T-cell (primary cell): Measurements from ENCODE around the gene KAT8. TPM values are rescaled to one million over a fixed set of nuclear protein-coding genes. Genes with fewer than 3 reads are reported as not detected.
"Not testable (repeated sequence)": the region's sequence is repeated elsewhere in the genome, so short reads cannot be mapped to it uniquely, and the experiment has no call there.

ENCODE experiments used
- ATAC-seq, 4 experiments: fragments of 200-7000 bp in 3 of 4; fragments of 150-1000 bp in 1 of 4; cut with Tn5 transposase; replicated peaks in 1 of 4; 1 replicate in 3 of 4; 2 replicates in 1 of 4; pipeline ENCODE4 v1.10.0; 2021; ENCODE audit warnings: moderate library complexity in 3 of 4, mild to moderate bottlenecking in 2 of 4, moderate number of reproducible peaks in 1 of 4
- CTCF ChIA-PET, 2 donors: fragments of 300-600 bp; sonication (Branson Sonifier 250); formaldehyde crosslinking; loops; one replicate each; lab custom pipeline; 2022; ENCODE audit warnings: antibody characterized with exemption in 2 of 2; lab: Charles Lee
- POLR2A ChIA-PET, 2 donors: fragments of 300-600 bp; sonication (Branson Sonifier 250); formaldehyde crosslinking; loops; one replicate each; lab custom pipeline; 2022; ENCODE audit warnings: antibody characterized with exemption in 2 of 2; lab: Charles Lee
- DNase-seq, 35 experiments: peaks; one replicate each; pipeline versions ENCODE4 v3.0.0 to v3.0.0-alpha.2; 2013 to 2023
- H3K27ac ChIP-seq: one replicate; pipeline ENCODE4 v1.5.1; 2013; ENCODE audit warnings: low read length
- H3K27me3 ChIP-seq, 2 experiments: replicated peaks in 1 of 2; 1 replicate in 1 of 2; 2 replicates in 1 of 2; pipeline versions ENCODE4 v1.6.1 to v1.7.0; 2013; ENCODE audit warnings: low read length in 1 of 2, mixed read lengths in 1 of 2; ENCODE audit not compliant: control insufficient read depth in 2 of 2, insufficient read depth in 2 of 2; ENCODE audit errors: extremely low read depth in 1 of 2
- H3K36me3 ChIP-seq, 2 donors: 1 replicate in 1 of 2; 2 replicates in 1 of 2; pipeline versions ENCODE4 v1.6.1 to v1.7.0; 2013; ENCODE audit warnings: low read length in 1 of 2; ENCODE audit not compliant: control insufficient read depth in 2 of 2, insufficient read depth in 1 of 2; ENCODE audit errors: extremely low read depth in 1 of 2
- H3K4me1 ChIP-seq, 2 experiments: 1 replicate in 1 of 2; 2 replicates in 1 of 2; pipeline versions ENCODE4 v1.6.1 to v1.7.0; 2013; ENCODE audit warnings: low read length in 2 of 2, mixed read lengths in 1 of 2; ENCODE audit not compliant: insufficient read depth in 2 of 2, control insufficient read depth in 1 of 2; ENCODE audit errors: extremely low read depth in 1 of 2
- H3K4me3 ChIP-seq, 2 donors: 1 replicate in 1 of 2; 2 replicates in 1 of 2; pipeline versions ENCODE4 v1.5.1 to v1.7.0; 2013; ENCODE audit warnings: mild to moderate bottlenecking in 2 of 2, low read length in 1 of 2, moderate library complexity in 1 of 2; ENCODE audit not compliant: control insufficient read depth in 1 of 2; ENCODE audit errors: extremely low read depth in 1 of 2
- H3K9me3 ChIP-seq: 2 replicates; pipeline ENCODE4 v1.7.0; 2013
- H3K27ac Mint-ChIP-seq, 2 donors: one replicate each; pipeline ENCODE4 v1.8.0; 2020 to 2021; ENCODE audit warnings: mild to moderate bottlenecking in 2 of 2, mixed read lengths in 2 of 2
- H3K27me3 Mint-ChIP-seq, 2 donors: one replicate each; pipeline ENCODE4 v1.8.0; 2021 to 2022; ENCODE audit warnings: mixed read lengths in 2 of 2
- H3K36me3 Mint-ChIP-seq: one replicate; pipeline ENCODE4 v1.8.0; 2021; ENCODE audit warnings: mixed read lengths
- H3K4me1 Mint-ChIP-seq, 3 donors: one replicate each; pipeline ENCODE4 v1.8.0; 2020 to 2022; ENCODE audit warnings: mixed read lengths in 3 of 3, mild to moderate bottlenecking in 1 of 3
- H3K4me3 Mint-ChIP-seq, 3 donors: one replicate each; pipeline ENCODE4 v1.8.0; 2020 to 2022; ENCODE audit warnings: mild to moderate bottlenecking in 3 of 3, mixed read lengths in 3 of 3, moderate library complexity in 3 of 3
- H3K9me3 Mint-ChIP-seq, 3 donors: one replicate each; pipeline ENCODE4 v1.8.0; 2020 to 2022; ENCODE audit warnings: mixed read lengths in 3 of 3
- WGBS: methylation state at CpG from one replicate; pipeline ENCODE4 v1.1.5; 2013; ENCODE audit warnings: missing lambda C conversion rate; ENCODE audit not compliant: insufficient coverage; 5-methylcytosine and 5-hydroxymethylcytosine counted together
- total RNA-seq, 35 experiments: library from RNA in 6 of 35; stranded (reverse) in 6 of 35; fragments of 120-200 nt in 1 of 35; gene quantifications; one replicate each; pipeline versions ENCODE4 v1.2.1 to v1.2.4 and lab custom pipeline; 2013 to 2026

The KAT8 gene
- total RNA-seq, 5 donors from 2014 or later (not counting 1 experiment from before 2014, with no cell fraction given), result 92.3 to 122 (median 102) TPM

DNA sequence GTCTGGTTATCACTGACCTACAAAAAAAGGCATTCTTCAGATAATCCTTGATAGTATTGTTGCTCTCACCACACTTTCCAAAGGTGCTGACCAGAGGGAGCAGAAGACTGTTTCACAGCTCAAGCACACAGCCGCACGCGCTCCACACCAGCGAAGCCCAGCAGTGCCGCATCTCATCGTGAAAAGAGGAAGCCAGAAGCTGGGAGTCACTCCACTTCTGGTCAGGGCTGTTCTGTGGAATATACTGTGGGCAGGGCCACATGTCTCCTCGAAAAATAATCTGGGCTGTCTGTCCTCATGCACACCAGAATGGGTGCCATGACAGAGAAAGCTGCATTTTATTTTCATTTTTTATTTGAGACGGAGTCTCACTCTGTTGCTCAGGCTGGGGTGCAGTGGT lies 39.7 kb downstream of the KAT8 start:
- Histone ChIP-seq H3K9me3 (no peaks in the 10 kb centered on the region), H3K4me1 (peaks cover 0 to 6% of the 10 kb centered on the region in 2 experiments), H3K4me3 (no peak overlapping the region), H3K27me3 (peaks cover 0 to 10% of the 10 kb centered on the region in 2 experiments), H3K27ac (no peak overlapping the region), H3K36me3 (no peaks in the 10 kb centered on the region)
- DNase-seq (no peak), ATAC-seq (peak in 1 of 4 experiments; percentile 44)
- CTCF ChIA-PET, result interaction anchor here (0.6 to 2.3 kb wide), 3 partner anchors 15 to 287 kb away, joined by 3 to 11 read pairs (median 6); no protein-coding TSS in a partner anchor
- H3K4me3 Mint-ChIP-seq, result peak overlapping the region in 1 of 3 donors; percentile 48
- H3K4me1 Mint-ChIP-seq, result peaks cover 6 to 11% (median 9%) of the 10 kb centered on the region in 3 donors
- WGBS, result 20% methylated on average over 4 of the region's 8 CpGs
- H3K36me3 Mint-ChIP-seq, result no peaks in the 10 kb centered on the region
- no peaks in the 10 kb centered on the region for H3K27me3 Mint-ChIP-seq
- H3K9me3 Mint-ChIP-seq, result no peaks in the 10 kb centered on the region
- POLR2A ChIA-PET, result interaction anchor here in 1 of 2 donors (0.5 to 1.1 kb wide), 3 partner anchors 23 to 415 kb away, joined by 3 to 7 read pairs (median 3); no protein-coding TSS in a partner anchor
- peak overlapping the region in 1 of 2 donors; percentile 44 for H3K27ac Mint-ChIP-seq

DNA sequence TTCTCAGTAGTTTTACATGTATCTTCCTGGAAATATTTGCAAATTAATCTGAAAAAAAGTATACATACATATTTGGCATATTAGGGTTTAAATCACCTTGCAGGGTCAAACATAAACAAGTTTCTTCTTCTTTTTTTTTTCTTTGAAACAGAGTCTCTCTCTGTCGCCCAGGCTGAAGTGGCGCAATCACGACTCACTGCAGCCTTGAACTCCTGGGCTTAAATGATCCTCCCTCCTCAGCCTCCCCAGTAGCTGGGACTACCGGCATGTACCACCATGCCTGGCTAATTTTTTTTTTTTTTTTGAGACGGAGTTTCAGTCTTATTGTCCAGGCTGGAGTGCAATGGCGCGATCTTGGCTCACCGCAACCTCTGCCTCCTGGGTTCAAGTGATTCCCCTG lies 49.9 kb downstream of the KAT8 start:
- no peaks in the 10 kb centered on the region for H3K9me3 Mint-ChIP-seq
- no peak overlapping the region for H3K4me3 Mint-ChIP-seq
- peaks cover 0 to 4% (median 1%) of the 10 kb centered on the region in 3 donors for H3K4me1 Mint-ChIP-seq
- POLR2A ChIA-PET, result interaction anchor here in 1 of 2 donors (0.5 kb wide), 1 partner anchor 144 kb away, joined by 3 read pairs; no protein-coding TSS in a partner anchor
- no peaks in the 10 kb centered on the region for H3K9me3 ChIP-seq
- no peak for ATAC-seq
- CTCF ChIA-PET, result interaction anchor here (0.5 to 1.9 kb wide), 3 partner anchors 10 to 28 kb away, joined by 3 to 5 read pairs (median 4); no protein-coding TSS in a partner anchor
- H3K36me3 Mint-ChIP-seq, result no peaks in the 10 kb centered on the region
- no peak overlapping the region for H3K27ac Mint-ChIP-seq
- no peaks in the 10 kb centered on the region for H3K36me3 ChIP-seq
- H3K27ac ChIP-seq, result no peak overlapping the region
- DNase-seq, result no peak
- H3K4me1 ChIP-seq, result no peaks in the 10 kb centered on the region
- WGBS, result 98% methylated on average over 7 of the region's 8 CpGs
- H3K4me3 ChIP-seq, result no peak overlapping the region
- H3K27me3 ChIP-seq, result no peaks in the 10 kb centered on the region
- H3K27me3 Mint-ChIP-seq, result no peaks in the 10 kb centered on the region

DNA sequence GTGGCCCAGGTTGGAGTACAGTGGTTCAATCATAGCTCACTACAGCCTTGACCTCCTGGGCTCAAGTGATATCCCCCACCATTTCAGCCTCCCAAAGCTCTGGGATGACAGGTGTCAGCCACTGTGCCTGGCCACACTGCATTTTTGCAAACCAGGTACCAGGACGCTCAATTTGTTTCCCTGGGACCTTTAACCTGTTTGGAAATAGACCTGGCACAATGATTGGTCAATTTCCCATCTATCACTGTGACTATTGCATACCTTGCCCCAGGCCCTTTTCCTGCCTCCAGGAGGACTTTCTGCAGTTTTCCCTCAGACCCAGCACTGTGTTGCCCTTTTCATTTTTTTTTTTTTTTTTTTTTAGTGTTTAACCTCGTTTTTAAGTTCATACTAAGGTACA lies 51.4 kb downstream of the KAT8 start:
- H3K4me1 Mint-ChIP-seq, result peaks cover 0 to 4% (median 1%) of the 10 kb centered on the region in 3 donors
- Histone ChIP-seq H3K27ac (no peak overlapping the region), H3K27me3 (no peaks in the 10 kb centered on the region), H3K36me3 (no peaks in the 10 kb centered on the region), H3K4me3 (no peak overlapping the region), H3K4me1 (no peaks in the 10 kb centered on the region), H3K9me3 (no peaks in the 10 kb centered on the region)
- no peak overlapping the region for H3K4me3 Mint-ChIP-seq
- H3K36me3 Mint-ChIP-seq, result no peaks in the 10 kb centered on the region
- 100% methylated on average over 1 of the region's 2 CpGs for WGBS
- H3K27ac Mint-ChIP-seq, result no peak overlapping the region
- H3K9me3 Mint-ChIP-seq, result no peaks in the 10 kb centered on the region
- DNase-seq (no peak), ATAC-seq (no peak)
- H3K27me3 Mint-ChIP-seq, result no peaks in the 10 kb centered on the region
- ChIA-PET CTCF (interaction anchor here in 1 of 2 donors (1.9 kb wide), 1 partner anchor 27 kb away, joined by 5 read pairs; no protein-coding TSS in a partner anchor), POLR2A (no interaction called here)

DNA sequence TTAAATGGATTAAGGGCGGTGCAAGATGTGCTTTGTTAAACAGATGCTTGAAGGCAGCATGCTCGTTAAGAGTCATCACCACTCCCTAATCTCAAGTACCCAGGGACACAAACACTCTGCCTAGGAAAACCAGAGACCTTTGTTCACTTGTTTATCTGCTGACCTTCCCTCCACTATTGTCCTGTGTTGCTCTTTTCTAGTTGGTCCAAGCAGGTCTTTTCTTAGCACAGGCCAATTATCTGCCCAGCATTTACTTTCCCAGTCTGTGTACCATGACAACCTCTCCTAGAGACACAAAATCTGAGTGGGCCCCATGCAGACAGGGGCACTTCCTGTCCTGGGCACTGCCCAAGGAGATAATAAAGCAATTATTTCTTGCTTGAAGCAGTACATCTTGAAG lies 52.6 kb downstream of the KAT8 start:
- H3K9me3 Mint-ChIP-seq, POLR2A ChIA-PET, H3K27me3 Mint-ChIP-seq: not testable (repeated sequence)

DNA sequence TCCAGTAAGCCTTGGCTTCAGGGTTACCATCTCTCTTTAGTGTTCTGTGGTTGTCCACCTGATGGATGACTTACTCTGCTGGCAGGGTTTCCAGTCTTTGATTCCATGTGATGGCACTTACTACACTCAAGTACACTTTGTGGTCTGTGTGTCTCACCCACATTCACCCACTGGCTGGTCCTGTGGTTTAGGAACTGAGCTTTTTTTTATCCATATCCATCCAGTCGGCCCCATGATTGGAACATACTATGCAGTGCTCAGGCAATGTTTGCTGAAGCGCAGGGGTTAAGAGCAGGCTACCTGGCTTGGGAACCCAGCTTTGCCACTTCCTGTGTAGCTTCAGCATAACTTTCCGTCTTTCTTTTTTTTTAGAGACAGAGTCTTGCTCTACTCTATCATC lies 59.7 kb downstream of the KAT8 start:
- peaks cover 25 to 42% of the 10 kb centered on the region in 2 experiments for H3K4me1 ChIP-seq
- H3K9me3 ChIP-seq, result no peaks in the 10 kb centered on the region
- Mint-ChIP-seq H3K27ac (peak overlapping the region; percentile 95 to 99), H3K4me1 (peaks cover 34 to 43% (median 39%) of the 10 kb centered on the region in 3 donors), H3K4me3 (peak overlapping the region; percentile 55 to 97 (median 72)), H3K9me3 (no peaks in the 10 kb centered on the region), H3K27me3 (peaks cover 0 to 2% of the 10 kb centered on the region in 2 donors), H3K36me3 (peaks cover 9% of the 10 kb centered on the region)
- DNase-seq (peak in 34 of 35 experiments; percentile 14 to 72 (median 42)), ATAC-seq (peak; percentile 12 to 39 (median 30))
- POLR2A ChIA-PET, result interaction anchor here (0.6 to 1.4 kb wide), 4 partner anchors 24 to 87 kb away, joined by 3 to 10 read pairs (median 6); no protein-coding TSS in a partner anchor
- H3K4me3 ChIP-seq, result peak overlapping the region; percentile 31 to 44
- CTCF ChIA-PET, result interaction anchor here (0.6 to 2.4 kb wide), 8 partner anchors 10 to 276 kb away, joined by 3 to 15 read pairs (median 3); partner anchors contain the start of gene KAT8 (in 1 of the 2)
- no peaks in the 10 kb centered on the region for H3K27me3 ChIP-seq
- H3K27ac ChIP-seq, result peak overlapping the region; percentile 25
- WGBS, result 4% methylated on average over 3 of the region's 3 CpGs
- peaks cover 0 to 4% of the 10 kb centered on the region in 2 donors for H3K36me3 ChIP-seq

More for the DNA sequence above, 52.6 kb downstream of the KAT8 start:
- H3K27ac Mint-ChIP-seq, ATAC-seq, H3K36me3 ChIP-seq, CTCF ChIA-PET, H3K36me3 Mint-ChIP-seq, DNase-seq, H3K9me3 ChIP-seq, H3K27me3 ChIP-seq, H3K4me1 Mint-ChIP-seq, H3K4me1 ChIP-seq, H3K27ac ChIP-seq, H3K4me3 Mint-ChIP-seq, H3K4me3 ChIP-seq: not testable (repeated sequence)
- no CpG with 5 or more reads among the region's 2 CpGs for WGBS

DNA sequence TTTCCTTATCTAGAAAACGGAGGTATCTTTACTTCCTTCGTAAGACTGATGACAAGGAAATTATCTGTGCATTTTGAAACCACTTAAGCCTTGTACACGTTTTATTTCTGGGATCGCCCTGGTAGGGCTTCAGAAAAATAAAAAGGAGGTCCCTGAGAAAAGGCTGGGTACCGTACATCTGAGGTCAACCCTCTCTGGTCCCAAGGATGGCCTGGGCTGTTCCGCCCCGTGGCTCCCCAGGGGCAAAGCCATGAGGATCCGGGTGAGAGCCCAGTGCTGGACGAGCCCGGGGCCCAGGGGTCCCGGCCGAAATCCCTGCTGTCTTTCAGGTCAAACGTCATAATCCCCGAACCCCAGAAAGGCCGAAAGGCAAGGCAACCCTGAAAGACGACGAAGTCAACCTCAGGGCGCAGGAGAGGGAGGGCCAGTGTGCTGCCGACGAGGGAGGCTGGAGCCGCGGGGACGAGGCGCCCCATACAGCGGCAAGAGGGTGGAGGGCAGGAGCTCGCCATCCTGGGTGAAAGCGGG lies 61.8 kb downstream of the KAT8 start:
- peak overlapping the region; percentile 97 to 98 (median 98) for H3K4me3 Mint-ChIP-seq
- Histone ChIP-seq H3K4me3 (peak overlapping the region; percentile 90 to 92), H3K27me3 (no peaks in the 10 kb centered on the region), H3K36me3 (peaks cover 6 to 24% of the 10 kb centered on the region in 2 donors), H3K4me1 (peaks cover 44 to 64% of the 10 kb centered on the region in 2 experiments), H3K9me3 (no peaks in the 10 kb centered on the region), H3K27ac (peak overlapping the region; percentile 89)
- H3K36me3 Mint-ChIP-seq, result peaks cover 30% of the 10 kb centered on the region
- peak overlapping the region; percentile 99 for H3K27ac Mint-ChIP-seq
- ChIA-PET CTCF (interaction anchor here (1.0 to 1.2 kb wide), 3 partner anchors 19 to 37 kb away, joined by 3 to 4 read pairs (median 4); no protein-coding TSS in a partner anchor), POLR2A (interaction anchor here in 1 of 2 donors (0.5 to 2.1 kb wide), 5 partner anchors 10 to 62 kb away, joined by 3 to 16 read pairs (median 8); partner anchors contain the start of genes KAT8 and PYCARD)
- DNase-seq (no peak), ATAC-seq (no peak)
- H3K27me3 Mint-ChIP-seq, result peaks cover 0 to 2% of the 10 kb centered on the region in 2 donors
- H3K4me1 Mint-ChIP-seq, result peaks cover 54 to 64% (median 60%) of the 10 kb centered on the region in 3 donors
- under 1% methylated on average over 23 of the region's 27 CpGs for WGBS
- no peaks in the 10 kb centered on the region for H3K9me3 Mint-ChIP-seq
